HepG2 (cell line): ENCODE measurements around the gene LRRC28.

Experiments
- AGO2 ChIP-seq: fragments of 200-400 bp; formaldehyde crosslinking; optimal IDR thresholded peaks from 2 replicates; pipeline ENCODE3; 2017; ENCODE audit warnings: mild to moderate bottlenecking, low read depth, low read length, moderate library complexity
- ATF2 ChIP-seq: sonication (generic); formaldehyde crosslinking; IDR thresholded peaks from 2 replicates; pipeline ENCODE4 v1.4.0; 2020; ENCODE audit warnings: missing genetic modification reagents
- CENPBD1 ChIP-seq: sonication (generic); formaldehyde crosslinking; IDR thresholded peaks from 2 replicates; pipeline ENCODE4 v1.8.0; 2022; ENCODE audit warnings: missing genetic modification reagents, low read depth, mild to moderate bottlenecking, borderline replicate concordance
- KLF13 ChIP-seq: sonication (generic); formaldehyde crosslinking; IDR thresholded peaks from 2 replicates; pipeline ENCODE4 v1.4.0; 2020; ENCODE audit warnings: mild to moderate bottlenecking, missing genetic modification reagents
- MAX ChIP-seq: IDR thresholded peaks from 2 replicates; pipeline ENCODE4 v1.6.1; 2012; ENCODE audit warnings: inconsistent platforms
- MLX ChIP-seq: IDR thresholded peaks from 2 replicates; pipeline ENCODE4 v1.6.1; 2016
- RXRA ChIP-seq: sonication (generic); formaldehyde crosslinking; IDR thresholded peaks from 2 replicates; pipeline ENCODE4 v1.5.1; 2020; ENCODE audit warnings: missing genetic modification reagents
- SMC3 ChIP-seq: IDR thresholded peaks from 2 replicates; pipeline ENCODE4 v1.6.1; 2011; ENCODE audit warnings: low read length, improper control_type of control experiment
- ZFP36L2 ChIP-seq: sonication (generic); formaldehyde crosslinking; IDR thresholded peaks from 2 replicates; pipeline ENCODE4 v1.4.0; 2020; ENCODE audit warnings: missing genetic modification reagents
- ZNF24 ChIP-seq: fragments of 450-650 bp; IDR thresholded peaks from 2 replicates; pipeline ENCODE4 v1.6.1; 2017; ENCODE audit warnings: antibody characterized with exemption, mild to moderate bottlenecking
- ZNF530 ChIP-seq: sonication (generic); formaldehyde crosslinking; IDR thresholded peaks from 2 replicates; pipeline ENCODE4 v1.5.0; 2020; ENCODE audit warnings: low read depth, mild to moderate bottlenecking, missing genetic modification reagents
- ZSCAN30 ChIP-seq: sonication (generic); formaldehyde crosslinking; IDR thresholded peaks from 2 replicates; pipeline ENCODE4 v1.5.0; 2020; ENCODE audit warnings: mild to moderate bottlenecking, missing genetic modification reagents

GRCh38 chr15:99437315-99438223, 186.3 kb downstream of the LRRC28 start:
- TF ChIP-seq SMC3: no peak
- TF ChIP-seq ZFP36L2 (CRISPR knock-in tag): no peak
- TF ChIP-seq ZNF24: no peak
- TF ChIP-seq MLX (CRISPR knock-in tag): no peak
- no peak for TF ChIP-seq ZNF530
- TF ChIP-seq ATF2 (CRISPR knock-in tag): no peak
- no peak for TF ChIP-seq AGO2
- TF ChIP-seq MAX: no peak
- TF ChIP-seq KLF13 (CRISPR knock-in tag): no peak
- no peak for TF ChIP-seq CENPBD1 (CRISPR knock-in tag)
- no peak for TF ChIP-seq ZSCAN30 (CRISPR knock-in tag)
- no peak for TF ChIP-seq RXRA
